H1 (cell line): ENCODE data around the gene RASGEF1C. TPM values are rescaled to one million over a fixed set of nuclear protein-coding genes. Genes with fewer than 3 reads are reported as not detected.

Experiments used
- CTCF ChIA-PET: fragments of 300-600 bp; sonication (Branson Sonifier 250); formaldehyde crosslinking; loops from one replicate; lab custom pipeline; 2021; ENCODE audit not compliant: partially characterized antibody; lab: Charles Lee
- POLR2A ChIA-PET: fragments of 300-600 bp; sonication (Branson Sonifier 250); formaldehyde crosslinking; loops from one replicate; lab custom pipeline; 2021; ENCODE audit warnings: inconsistent platforms; ENCODE audit not compliant: partially characterized antibody; lab: Charles Lee
- DNase-seq, 2 experiments: peaks; one replicate each; pipeline versions ENCODE4 v3.0.0 to v3.0.0-alpha.2; 2010 to 2022; ENCODE audit warnings: low spot score in 2 of 2, low read depth in 1 of 2, mixed read lengths in 1 of 2
- FAIRE-seq: peaks from 2 replicates; lab custom pipeline; 2011; peaks lifted over from hg19 to GRCh38; lab: Jason Lieb, UNC
- H2AFZ ChIP-seq: 2 replicates; pipeline ENCODE4 v1.8.1; 2012; ENCODE audit warnings: low read length, inconsistent platforms
- H2AK5ac ChIP-seq: 2 replicates; pipeline ENCODE4 v1.6.1; 2013; ENCODE audit warnings: low read depth, low read length
- H2BK120ac ChIP-seq: replicated peaks from 2 replicates; pipeline ENCODE3; 2013; ENCODE audit warnings: low read depth, low read length, inconsistent platforms
- H2BK12ac ChIP-seq: 2 replicates; pipeline ENCODE4 v1.6.1; 2013; ENCODE audit warnings: low read depth, low read length
- H2BK15ac ChIP-seq: 2 replicates; pipeline ENCODE4 v1.6.1; 2013; ENCODE audit warnings: low read length
- H2BK20ac ChIP-seq: 2 replicates; pipeline ENCODE4 v1.6.1; 2013; ENCODE audit warnings: low read length
- H2BK5ac ChIP-seq: 2 replicates; pipeline ENCODE4 v1.6.1; 2013; ENCODE audit warnings: low read depth, low read length
- H3K14ac ChIP-seq: 2 replicates; pipeline ENCODE4 v1.6.1; 2013; ENCODE audit warnings: inconsistent platforms; ENCODE audit not compliant: insufficient read length
- H3K18ac ChIP-seq: 2 replicates; pipeline ENCODE4 v1.6.1; 2013; ENCODE audit warnings: low read length; ENCODE audit errors: extremely low read depth
- H3K23ac ChIP-seq: 2 replicates; pipeline ENCODE4 v1.6.1; 2013; ENCODE audit warnings: inconsistent platforms; ENCODE audit not compliant: insufficient read length
- H3K23me2 ChIP-seq: 2 replicates; pipeline ENCODE4 v1.6.1; 2013; ENCODE audit warnings: low read depth, low read length
- H3K27ac ChIP-seq: 2 replicates; pipeline ENCODE4 v1.6.1; 2011; ENCODE audit warnings: low read depth, low read length, inconsistent platforms
- H3K27me3 ChIP-seq, 4 experiments: replicated peaks in 1 of 4; 1 replicate in 1 of 4; 2 replicates in 3 of 4; pipeline versions ENCODE4 v1.6.1 to v1.8.1; 2011 to 2013; ENCODE audit warnings: low read length in 3 of 4, mild to moderate bottlenecking in 3 of 4, inconsistent platforms in 2 of 4, mixed read lengths in 2 of 4, moderate library complexity in 1 of 4; ENCODE audit not compliant: control insufficient read depth in 3 of 4, insufficient read depth in 3 of 4; ENCODE audit errors: extremely low read depth in 1 of 4
- H3K36me3 ChIP-seq, 4 experiments: 2 replicates each; pipeline versions ENCODE4 v1.6.1 to v1.8.1; 2011 to 2013; ENCODE audit warnings: mild to moderate bottlenecking in 4 of 4, low read length in 3 of 4, moderate library complexity in 2 of 4, control low read depth in 1 of 4, inconsistent platforms in 1 of 4; ENCODE audit not compliant: insufficient read depth in 4 of 4, control insufficient read depth in 2 of 4
- H3K4ac ChIP-seq: replicated peaks from 2 replicates; pipeline ENCODE3; 2013; ENCODE audit warnings: low read length, low read depth, mixed read lengths, inconsistent platforms; ENCODE audit not compliant: insufficient read length
- H3K4me1 ChIP-seq, 4 experiments: replicated peaks in 1 of 4; 1 replicate in 1 of 4; 2 replicates in 3 of 4; pipeline versions ENCODE4 v1.6.1 to v1.8.1; 2011 to 2013; ENCODE audit warnings: low read length in 3 of 4, inconsistent platforms in 2 of 4, mixed read lengths in 1 of 4; ENCODE audit not compliant: insufficient read depth in 4 of 4, control insufficient read depth in 3 of 4
- H3K4me2 ChIP-seq, 2 experiments: 2 replicates each; pipeline versions ENCODE4 v1.6.1 to v1.8.1; 2011 to 2013; ENCODE audit warnings: low read depth in 2 of 2, low read length in 2 of 2, control low read depth in 1 of 2, inconsistent platforms in 1 of 2, mild to moderate bottlenecking in 1 of 2; ENCODE audit not compliant: insufficient read depth in 1 of 2
- H3K4me3 ChIP-seq, 4 experiments: fragments of 200-600, 300-600 bp in 1 of 4; sonication (generic), shearing (Covaris generic), sonication (Bioruptor Twin) in 1 of 4; 2 replicates each; pipeline versions ENCODE4 v1.5.1 to v1.8.1; 2011 to 2016; ENCODE audit warnings: low read length in 4 of 4, low read depth in 3 of 4, control low read depth in 2 of 4, inconsistent platforms in 2 of 4, mild to moderate bottlenecking in 2 of 4, mixed read lengths in 1 of 4, moderate library complexity in 1 of 4; ENCODE audit not compliant: insufficient read depth in 2 of 4; ENCODE audit errors: extremely low read depth in 1 of 4
- H3K56ac ChIP-seq: replicated peaks from 2 replicates; pipeline ENCODE3; 2013; ENCODE audit warnings: low read depth, mild to moderate bottlenecking, mixed read lengths, low read length, inconsistent platforms; ENCODE audit not compliant: insufficient read length
- H3K79me1 ChIP-seq: 2 replicates; pipeline ENCODE4 v1.6.1; 2013; ENCODE audit warnings: low read depth, low read length, control low read depth
- H3K79me2 ChIP-seq, 2 experiments: 2 replicates each; pipeline versions ENCODE4 v1.6.1 to v1.8.1; 2012 to 2013; ENCODE audit warnings: low read length in 2 of 2, mild to moderate bottlenecking in 2 of 2, inconsistent platforms in 1 of 2; ENCODE audit not compliant: insufficient read depth in 2 of 2, control insufficient read depth in 1 of 2
- H3K9ac ChIP-seq, 4 experiments: replicated peaks in 1 of 4; 1 replicate in 1 of 4; 2 replicates in 3 of 4; pipeline versions ENCODE4 v1.6.1 to v1.8.1; 2011 to 2013; ENCODE audit warnings: low read depth in 3 of 4, low read length in 3 of 4, control low read depth in 2 of 4, mild to moderate bottlenecking in 2 of 4, moderate library complexity in 2 of 4, inconsistent platforms in 1 of 4; ENCODE audit errors: extremely low read depth in 1 of 4
- H3K9me3 ChIP-seq, 2 experiments: 2 replicates each; pipeline versions ENCODE4 v1.6.1 to v1.8.1; 2012 to 2013; ENCODE audit warnings: mild to moderate bottlenecking in 2 of 2, moderate library complexity in 2 of 2, control low read depth in 1 of 2, inconsistent platforms in 1 of 2, low read depth in 1 of 2, low read length in 1 of 2, mixed read lengths in 1 of 2; ENCODE audit not compliant: insufficient read depth in 2 of 2
- H4K20me1 ChIP-seq, 2 experiments: replicated peaks in 1 of 2; 2 replicates each; pipeline versions ENCODE3 to v1.8.1; 2011 to 2013; ENCODE audit warnings: inconsistent platforms in 2 of 2, low read length in 2 of 2, mild to moderate bottlenecking in 1 of 2; ENCODE audit not compliant: insufficient read depth in 2 of 2, control insufficient read depth in 1 of 2
- H4K5ac ChIP-seq: 2 replicates; pipeline ENCODE4 v1.6.1; 2013; ENCODE audit warnings: low read length, low read depth, mixed read lengths, inconsistent platforms; ENCODE audit not compliant: insufficient read length
- H4K8ac ChIP-seq: 2 replicates; pipeline ENCODE4 v1.8.0; 2013; ENCODE audit warnings: mild to moderate bottlenecking, moderate library complexity, low read length, inconsistent platforms; ENCODE audit not compliant: insufficient read depth; ENCODE audit errors: extremely low read depth
- H4K91ac ChIP-seq: replicated peaks from 2 replicates; pipeline ENCODE3; 2013; ENCODE audit warnings: low read length, mixed read lengths, inconsistent platforms; ENCODE audit not compliant: insufficient read length
- ATF3 ChIP-seq: IDR thresholded peaks from 2 replicates; pipeline ENCODE4 v1.6.1; 2011; ENCODE audit warnings: low read depth, mild to moderate bottlenecking, low read length; ENCODE audit not compliant: insufficient read depth
- CHD1 ChIP-seq: IDR thresholded peaks from 2 replicates; pipeline ENCODE4 v1.6.1; 2012; ENCODE audit warnings: low read depth, low read length, improper control_type of control experiment
- EP300 ChIP-seq, 2 experiments: IDR thresholded peaks; 1 replicate in 1 of 2; 2 replicates in 1 of 2; pipeline ENCODE4 v1.6.1; 2011 to 2012; ENCODE audit warnings: low read depth in 2 of 2, low read length in 2 of 2, mild to moderate bottlenecking in 2 of 2, borderline replicate concordance in 1 of 2, inconsistent platforms in 1 of 2, moderate library complexity in 1 of 2
- JUN ChIP-seq: IDR thresholded peaks from 2 replicates; pipeline ENCODE4 v1.6.1; 2011; ENCODE audit warnings: low read depth, mild to moderate bottlenecking, improper control_type of control experiment, low read length
- KDM4A ChIP-seq: IDR thresholded peaks from one replicate; pipeline ENCODE4 v1.7.1; 2012; ENCODE audit warnings: low read depth, mild to moderate bottlenecking, moderate library complexity, low read length, inconsistent platforms; ENCODE audit not compliant: severe bottlenecking
- MAX ChIP-seq: IDR thresholded peaks from 2 replicates; pipeline ENCODE4 v1.6.1; 2012; ENCODE audit warnings: inconsistent platforms
- POLR2A ChIP-seq, 2 experiments: IDR thresholded peaks; 1 replicate in 1 of 2; 2 replicates in 1 of 2; pipeline ENCODE4 v1.6.1; 2011; ENCODE audit warnings: low read depth in 2 of 2, low read length in 2 of 2, mild to moderate bottlenecking in 2 of 2; ENCODE audit errors: control extremely low read depth in 1 of 2
- TEAD4 ChIP-seq: IDR thresholded peaks from 2 replicates; pipeline ENCODE4 v1.6.1; 2012; ENCODE audit warnings: low read depth, low read length, inconsistent platforms, mixed read lengths
- YY1 ChIP-seq: IDR thresholded peaks from 2 replicates; pipeline ENCODE4 v1.6.1; 2011; ENCODE audit warnings: low read depth, mild to moderate bottlenecking, low read length
- WGBS, 2 experiments: shearing (Covaris generic) in 1 of 2; methylation state at CpG; one replicate each; pipeline versions ENCODE4 v1.1.6 to v1.1.7; 2013 to 2015; ENCODE audit warnings: low lambda C conversion rate in 2 of 2, mixed read lengths in 2 of 2, inconsistent platforms in 1 of 2, low coverage in 1 of 2, missing lambda C conversion rate in 1 of 2; ENCODE audit not compliant: insufficient replicate concordance in 2 of 2, insufficient coverage in 1 of 2, insufficient read length in 1 of 2; ENCODE audit errors: extremely low coverage in 1 of 2, missing lambda C conversion rate in 1 of 2; 5-methylcytosine and 5-hydroxymethylcytosine counted together
- polyA plus RNA-seq, 7 experiments: library from polyadenylated mRNA; depleted of rRNA in 3 of 7; stranded (reverse) in 5 of 7; unstranded in 2 of 7; fragments of >200 nt in 5 of 7; fragments of 200-250 nt in 2 of 7; gene quantifications; 1 replicate in 5 of 7; 2 replicates in 1 of 7; 4 replicates in 1 of 7; pipeline versions ENCODE4 v1.2.1 to v1.2.3, GENCODE V29; 2011 to 2013; ENCODE audit warnings: missing spikeins in 2 of 7, mixed read lengths in 2 of 7
- total RNA-seq: library from RNA; stranded (reverse); fragmentation: NEBNext Ultra II Directional; extraction: Animal tissue kit (Norgen Biotek cat#: 25700); gene quantifications from 2 replicates; pipeline ENCODE4 v1.2.1, GENCODE V29; 2021

RASGEF1C gene
- total and polyA plus RNA-seq, 2 of the 8 experiments (the other 6 are each of a cell fraction or from before 2014, with no cell fraction given), result 0.26 to 0.61 TPM

- POLR2A ChIA-PET, result no interaction called here
- H2BK15ac ChIP-seq, result no peak overlapping the region
- DNase-seq, result no peak
- TF ChIP-seq TEAD4 (no peak), KDM4A (no peak), EP300 (IDR thresholded peaks at IDR 0.05; ENCODE audit: borderline replicate concordance in 1 of 2, low read depth in 2 of 2, low read length in 2 of 2) (no peak), MAX (no peak), CHD1 (no peak), JUN (no peak), ATF3 (no peak), POLR2A (IDR thresholded peaks at IDR 0.05; ENCODE audit: control extremely low read depth in 1 of 2, low read depth in 2 of 2, low read length in 2 of 2) (no peak), YY1 (no peak)
Measured at GRCh38 chr5:180174587-180174972, 34.4 kb downstream of the RASGEF1C start.

More at GRCh38 chr5:180174587-180174972, 34.4 kb downstream of the RASGEF1C start:
- Histone ChIP-seq H2BK20ac (no peak overlapping the region), H3K56ac (no peak overlapping the region), H3K23ac (no peak overlapping the region), H3K4me3 (no peak overlapping the region), H4K91ac (no peak overlapping the region), H3K4me2 (no peak overlapping the region), H3K27ac (no peak overlapping the region), H3K18ac (no peak overlapping the region), H4K5ac (no peak overlapping the region), H3K79me2 (no peaks in the 10 kb centered on the region), H2AK5ac (no peak overlapping the region), H4K8ac (no peak overlapping the region), H2BK120ac (no peak overlapping the region), H3K27me3 (no peaks in the 10 kb centered on the region), H2BK12ac (no peak overlapping the region), H3K14ac (no peak overlapping the region), H2BK5ac (no peak overlapping the region), H3K4me1 (peaks cover 0 to 9% (median 3%) of the 10 kb centered on the region in 4 experiments; a peak in 3 of 7 replicates), H3K23me2 (no peaks in the 10 kb centered on the region), H3K36me3 (no peaks in the 10 kb centered on the region), H3K9me3 (no peaks in the 10 kb centered on the region), H3K9ac (no peak overlapping the region), H4K20me1 (peaks cover 0 to 2% of the 10 kb centered on the region in 2 experiments), H2AFZ (no peak overlapping the region), H3K4ac (no peak overlapping the region), H3K79me1 (no peaks in the 10 kb centered on the region)
- WGBS, 2 experiments, result 90% methylated on average over 11 of the region's 12 CpGs; no CpG with 5 or more reads in 1 of the 2 experiments
- CTCF ChIA-PET, result interaction anchor here (1.0 to 1.4 kb wide), 3 partner anchors 32 to 296 kb away, joined by 3 read pairs; no protein-coding TSS in a partner anchor
- no peak for FAIRE-seq
